GM12875 (cell line): Measurements from ENCODE around the gene ATXN7L1.

ENCODE experiments used
- H3K4me3 ChIP-seq: one replicate; pipeline ENCODE4 v1.5.1; 2011; ENCODE audit warnings: low read depth, low read length, control low read depth
- TF ChIP-seq, protein P1 (sequence below): IDR thresholded peaks from 2 replicates; pipeline ENCODE4 v1.5.1; 2011; ENCODE audit warnings: low read depth, mild to moderate bottlenecking, control low read depth, inconsistent platforms, low read length, moderate library complexity, borderline replicate concordance; ENCODE audit not compliant: insufficient read depth

Gene ATXN7L1

DNA sequence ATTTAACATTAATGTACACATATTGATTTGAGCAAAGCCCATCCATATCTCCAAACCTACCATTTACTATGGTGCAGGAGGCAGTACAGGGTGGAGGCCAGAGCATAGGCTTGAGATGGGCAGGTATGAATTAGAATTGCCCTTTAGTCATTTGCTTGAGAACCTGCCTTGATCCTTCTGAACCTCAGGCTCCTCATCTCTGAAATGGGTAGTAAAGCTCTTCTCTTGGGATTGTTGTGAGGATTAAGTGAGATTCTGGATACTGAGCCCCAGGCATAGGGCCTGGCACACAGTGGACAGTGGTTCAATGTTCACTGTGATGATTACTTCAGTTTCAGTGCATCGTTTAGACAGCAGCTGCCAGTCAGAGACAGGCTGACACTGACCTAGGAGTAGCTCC is 5.0 kb upstream of the ATXN7L1 start:
- H3K4me3 ChIP-seq, result no peak overlapping the region
- TF ChIP-seq, protein P1, sequence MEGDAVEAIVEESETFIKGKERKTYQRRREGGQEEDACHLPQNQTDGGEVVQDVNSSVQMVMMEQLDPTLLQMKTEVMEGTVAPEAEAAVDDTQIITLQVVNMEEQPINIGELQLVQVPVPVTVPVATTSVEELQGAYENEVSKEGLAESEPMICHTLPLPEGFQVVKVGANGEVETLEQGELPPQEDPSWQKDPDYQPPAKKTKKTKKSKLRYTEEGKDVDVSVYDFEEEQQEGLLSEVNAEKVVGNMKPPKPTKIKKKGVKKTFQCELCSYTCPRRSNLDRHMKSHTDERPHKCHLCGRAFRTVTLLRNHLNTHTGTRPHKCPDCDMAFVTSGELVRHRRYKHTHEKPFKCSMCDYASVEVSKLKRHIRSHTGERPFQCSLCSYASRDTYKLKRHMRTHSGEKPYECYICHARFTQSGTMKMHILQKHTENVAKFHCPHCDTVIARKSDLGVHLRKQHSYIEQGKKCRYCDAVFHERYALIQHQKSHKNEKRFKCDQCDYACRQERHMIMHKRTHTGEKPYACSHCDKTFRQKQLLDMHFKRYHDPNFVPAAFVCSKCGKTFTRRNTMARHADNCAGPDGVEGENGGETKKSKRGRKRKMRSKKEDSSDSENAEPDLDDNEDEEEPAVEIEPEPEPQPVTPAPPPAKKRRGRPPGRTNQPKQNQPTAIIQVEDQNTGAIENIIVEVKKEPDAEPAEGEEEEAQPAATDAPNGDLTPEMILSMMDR, result no peak

DNA sequence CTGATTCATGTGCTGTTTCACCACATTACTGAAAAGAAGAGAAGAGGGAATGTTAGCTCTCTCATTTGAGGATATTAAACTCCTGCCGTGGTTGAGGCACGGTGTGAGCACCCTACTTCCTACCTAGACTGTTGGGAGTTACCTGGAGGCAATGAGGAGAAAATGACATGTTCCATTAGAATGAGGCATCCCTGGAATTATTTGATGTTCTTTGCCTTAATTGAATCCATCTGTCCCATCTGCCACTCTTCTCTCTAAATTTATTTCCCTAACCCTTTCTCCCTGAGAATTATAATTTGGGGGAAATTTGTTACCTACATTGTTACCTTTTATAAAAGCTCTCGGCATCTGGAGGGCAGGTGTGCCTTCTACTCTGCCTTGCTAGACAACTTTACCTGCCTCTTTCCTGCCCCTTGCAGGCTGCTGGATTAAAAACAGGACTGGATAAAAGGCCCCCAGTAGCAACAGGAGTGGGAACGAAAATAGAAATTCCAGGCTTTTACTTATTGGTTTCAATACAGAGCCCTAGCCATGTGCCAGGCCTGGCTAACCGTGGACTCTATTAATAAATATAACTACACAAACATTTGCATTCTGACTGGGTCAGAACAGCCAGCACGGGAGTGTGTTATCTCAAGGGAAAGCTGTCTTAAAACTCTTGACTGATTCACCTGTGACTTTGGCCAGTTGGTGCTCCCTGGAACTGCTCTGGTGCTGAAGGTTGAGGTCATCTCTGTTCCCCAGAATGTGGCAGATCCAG is 4.4 kb upstream of the ATXN7L1 start:
- TF ChIP-seq, protein P1, result no peak
- H3K4me3 ChIP-seq, result no peak overlapping the region

DNA sequence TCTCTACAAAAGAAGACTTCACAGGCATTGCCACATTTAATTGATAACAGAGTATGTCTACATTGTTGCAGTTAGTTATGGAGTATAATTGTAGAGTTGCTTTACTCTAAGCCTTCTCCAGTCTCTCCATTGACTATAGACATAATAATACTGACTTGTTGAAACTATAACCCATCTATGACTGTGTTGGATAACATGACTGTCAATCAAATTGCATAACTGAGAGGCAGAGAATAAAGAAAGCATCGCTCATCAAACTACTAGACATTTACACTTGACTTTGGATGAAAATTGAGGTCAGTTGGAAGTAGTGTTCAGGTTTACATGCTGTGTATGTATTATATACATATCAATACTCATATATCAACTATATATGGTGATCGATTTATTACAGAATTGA is 3.4 kb upstream of the ATXN7L1 start:
- H3K4me3 ChIP-seq, result no peak overlapping the region
- TF ChIP-seq, protein P1, result no peak

DNA sequence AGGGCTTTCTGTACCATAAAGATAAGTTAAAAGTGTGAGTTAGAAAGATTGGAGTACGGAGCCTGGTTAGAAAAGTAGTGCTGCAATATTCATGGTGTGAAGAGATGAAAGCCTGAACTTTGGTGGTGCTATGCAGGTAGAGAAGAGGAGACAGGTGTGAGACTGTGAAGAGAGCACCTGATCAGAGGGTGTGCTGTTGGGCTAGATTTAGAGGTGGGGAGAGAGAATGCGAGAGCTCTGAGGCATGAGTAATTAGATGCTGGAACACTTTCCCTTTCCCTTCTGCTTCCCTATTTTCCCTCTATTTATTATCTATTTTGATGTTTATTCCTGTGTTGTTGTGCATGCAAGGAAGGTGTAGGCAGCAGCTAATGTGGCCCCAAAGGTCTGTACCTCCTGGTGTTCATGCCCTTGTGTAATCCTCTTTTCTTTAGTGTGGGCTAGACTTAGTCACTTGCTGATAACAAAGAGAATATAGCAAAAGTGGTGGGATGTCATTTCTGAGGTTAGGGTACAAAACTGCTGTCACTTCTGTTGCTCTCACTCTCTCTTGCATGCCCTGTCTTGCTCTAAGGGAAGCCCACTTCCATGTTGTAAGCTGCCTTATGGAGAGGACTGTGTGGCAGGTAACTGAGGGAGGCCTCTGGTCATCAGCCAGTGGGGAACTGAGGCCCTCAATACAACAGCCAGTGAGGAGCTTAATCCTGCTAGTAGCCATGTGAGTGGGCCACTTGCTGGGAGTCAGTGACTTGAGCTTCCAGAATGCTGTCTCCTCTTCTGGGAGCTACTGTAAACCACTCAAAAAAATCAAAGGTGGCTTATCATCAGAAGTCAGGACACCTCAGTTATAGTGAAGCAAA is 2.6 kb upstream of the ATXN7L1 start:
- TF ChIP-seq, protein P1, result no peak
- no peak overlapping the region for H3K4me3 ChIP-seq

DNA sequence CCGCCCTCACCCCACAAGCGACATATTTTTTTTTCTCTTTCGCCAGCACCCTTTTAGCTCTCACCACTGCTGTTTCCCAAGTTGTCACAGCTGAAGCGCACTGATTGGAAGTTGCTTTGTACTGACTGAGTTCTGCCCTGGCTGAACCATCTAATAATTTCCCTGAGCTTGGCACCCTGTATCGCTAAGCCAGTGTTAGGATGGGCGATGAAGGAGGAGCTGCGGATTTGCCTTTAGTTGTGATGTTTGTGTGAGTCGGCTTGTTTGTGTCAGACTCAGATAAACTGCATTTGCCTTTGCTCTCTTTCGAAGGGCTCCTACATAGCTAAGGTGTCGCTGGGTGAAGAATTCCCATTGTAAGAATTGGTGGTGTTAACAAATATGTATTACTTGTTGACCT is 1.3 kb upstream of the ATXN7L1 start:
- TF ChIP-seq, protein P1, result no peak
- no peak overlapping the region for H3K4me3 ChIP-seq

DNA sequence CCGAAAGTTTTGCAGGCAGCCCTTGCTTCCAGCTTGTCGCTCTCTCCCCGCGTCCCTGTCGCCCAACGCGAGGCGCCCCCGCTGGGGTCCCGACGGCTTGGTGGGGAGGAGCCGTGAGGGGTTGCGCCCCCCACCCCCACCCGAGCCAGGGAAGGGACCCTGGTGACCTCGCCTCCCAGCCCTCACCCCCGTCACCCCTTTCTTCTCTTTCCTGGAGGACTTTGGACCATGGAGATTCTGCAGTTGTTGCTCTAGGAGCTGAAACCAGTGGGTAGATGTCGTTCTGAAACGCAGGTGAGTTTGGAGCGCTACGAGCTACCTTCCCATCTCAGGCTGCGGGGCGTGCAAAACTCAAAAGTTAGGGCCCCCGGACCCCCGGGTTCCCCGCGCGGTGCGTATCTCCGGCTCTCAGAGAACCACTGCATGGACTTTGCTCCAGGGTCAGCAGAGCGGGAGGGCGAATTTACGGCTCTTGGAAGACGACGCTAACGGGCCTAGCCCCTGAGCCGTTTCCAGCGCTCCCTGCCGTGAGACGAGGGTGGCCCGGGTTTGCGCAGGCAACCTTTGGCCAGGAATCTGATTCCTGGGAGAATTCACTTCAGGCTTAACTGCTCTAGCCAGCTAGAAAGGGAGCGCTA is 684 bp upstream of the ATXN7L1 start:
- TF ChIP-seq, protein P1, result no peak
- H3K4me3 ChIP-seq, result no peak overlapping the region
